HL-60 (cell line): Measurements from ENCODE around the gene GNAQ.

ENCODE experiments used
- GABPA ChIP-seq: IDR thresholded peaks from 2 replicates; pipeline ENCODE4 v1.6.1; 2012; ENCODE audit warnings: low read depth
- SPI1 ChIP-seq: IDR thresholded peaks from 2 replicates; pipeline ENCODE4 v1.6.1; 2012; ENCODE audit warnings: low read depth, mild to moderate bottlenecking, borderline replicate concordance
- TF ChIP-seq, protein P1 (sequence below): IDR thresholded peaks from one replicate; pipeline ENCODE4 v1.5.1; 2011; ENCODE audit warnings: low read length, control low read depth, inconsistent platforms; ENCODE audit not compliant: insufficient read depth

GRCh38 chr9:77899679-77900354 is 131.8 kb downstream of the GNAQ start:
- TF ChIP-seq, protein P1, sequence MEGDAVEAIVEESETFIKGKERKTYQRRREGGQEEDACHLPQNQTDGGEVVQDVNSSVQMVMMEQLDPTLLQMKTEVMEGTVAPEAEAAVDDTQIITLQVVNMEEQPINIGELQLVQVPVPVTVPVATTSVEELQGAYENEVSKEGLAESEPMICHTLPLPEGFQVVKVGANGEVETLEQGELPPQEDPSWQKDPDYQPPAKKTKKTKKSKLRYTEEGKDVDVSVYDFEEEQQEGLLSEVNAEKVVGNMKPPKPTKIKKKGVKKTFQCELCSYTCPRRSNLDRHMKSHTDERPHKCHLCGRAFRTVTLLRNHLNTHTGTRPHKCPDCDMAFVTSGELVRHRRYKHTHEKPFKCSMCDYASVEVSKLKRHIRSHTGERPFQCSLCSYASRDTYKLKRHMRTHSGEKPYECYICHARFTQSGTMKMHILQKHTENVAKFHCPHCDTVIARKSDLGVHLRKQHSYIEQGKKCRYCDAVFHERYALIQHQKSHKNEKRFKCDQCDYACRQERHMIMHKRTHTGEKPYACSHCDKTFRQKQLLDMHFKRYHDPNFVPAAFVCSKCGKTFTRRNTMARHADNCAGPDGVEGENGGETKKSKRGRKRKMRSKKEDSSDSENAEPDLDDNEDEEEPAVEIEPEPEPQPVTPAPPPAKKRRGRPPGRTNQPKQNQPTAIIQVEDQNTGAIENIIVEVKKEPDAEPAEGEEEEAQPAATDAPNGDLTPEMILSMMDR: no peak
- TF ChIP-seq GABPA (no peak), SPI1 (no peak)
